Measurements from ENCODE around the gene CHRNB1. TPM values are rescaled to one million over a fixed set of nuclear protein-coding genes. Genes with fewer than 3 reads are reported as not detected.
A peak's percentile ranks its signal among the peaks of the same experiment; 100 is the strongest.

CHRNB1 gene
- total RNA-seq, 4 donors from 2014 or later = 4.0 to 9.1 (median 5.8) TPM

DNA sequence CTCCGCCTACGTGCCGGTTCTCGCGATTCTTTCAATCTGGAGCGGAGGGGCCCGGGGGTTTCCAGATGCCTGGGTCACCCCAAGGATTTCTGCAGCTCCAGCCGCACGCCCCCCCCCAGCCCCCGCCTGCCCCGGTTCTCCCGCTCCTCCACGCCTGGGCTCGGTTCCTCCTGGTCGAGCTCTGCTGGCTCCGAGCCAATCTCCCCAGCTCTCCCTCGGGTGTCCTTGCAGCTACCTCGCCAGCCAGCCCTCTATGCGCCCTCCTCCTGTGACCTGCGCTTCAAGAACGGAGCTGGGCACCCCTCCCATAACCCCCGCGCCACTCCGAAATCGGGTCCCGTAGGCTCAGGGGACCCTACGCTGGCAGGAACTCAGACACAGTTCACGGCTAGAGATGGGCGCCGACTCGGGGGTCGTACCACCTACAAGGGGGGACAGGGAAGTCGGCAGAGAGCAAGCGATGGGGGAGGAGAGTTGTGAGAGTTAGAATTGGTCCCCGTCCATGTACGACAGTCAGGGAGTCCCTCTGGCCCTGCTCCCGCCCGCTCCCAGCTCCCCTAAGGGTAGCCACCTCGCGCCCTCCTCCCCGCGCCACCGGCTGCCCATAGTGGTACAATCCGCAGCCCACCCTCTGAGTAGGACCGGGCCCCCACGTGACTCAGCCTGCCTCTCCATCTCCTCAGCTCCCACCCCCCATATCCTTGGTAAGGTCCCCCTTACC is 4.6 kb upstream of the CHRNB1 start:
- peaks cover 8 to 53% (median 35%) of the 10 kb centered on the region in 4 donors for H3K4me1 ChIP-seq
- peak overlapping the region in 1 of 4 donors; percentile 42 for H3K27ac ChIP-seq
- peak in 2 of 3 donors; percentile 38 to 74 for DNase-seq
- no peaks in the 10 kb centered on the region for H3K9me3 ChIP-seq
- no peaks in the 10 kb centered on the region for H3K36me3 ChIP-seq
- peaks cover 0 to 19% of the 10 kb centered on the region in 2 donors for H3K27me3 ChIP-seq
- TF ChIP-seq, protein P1, sequence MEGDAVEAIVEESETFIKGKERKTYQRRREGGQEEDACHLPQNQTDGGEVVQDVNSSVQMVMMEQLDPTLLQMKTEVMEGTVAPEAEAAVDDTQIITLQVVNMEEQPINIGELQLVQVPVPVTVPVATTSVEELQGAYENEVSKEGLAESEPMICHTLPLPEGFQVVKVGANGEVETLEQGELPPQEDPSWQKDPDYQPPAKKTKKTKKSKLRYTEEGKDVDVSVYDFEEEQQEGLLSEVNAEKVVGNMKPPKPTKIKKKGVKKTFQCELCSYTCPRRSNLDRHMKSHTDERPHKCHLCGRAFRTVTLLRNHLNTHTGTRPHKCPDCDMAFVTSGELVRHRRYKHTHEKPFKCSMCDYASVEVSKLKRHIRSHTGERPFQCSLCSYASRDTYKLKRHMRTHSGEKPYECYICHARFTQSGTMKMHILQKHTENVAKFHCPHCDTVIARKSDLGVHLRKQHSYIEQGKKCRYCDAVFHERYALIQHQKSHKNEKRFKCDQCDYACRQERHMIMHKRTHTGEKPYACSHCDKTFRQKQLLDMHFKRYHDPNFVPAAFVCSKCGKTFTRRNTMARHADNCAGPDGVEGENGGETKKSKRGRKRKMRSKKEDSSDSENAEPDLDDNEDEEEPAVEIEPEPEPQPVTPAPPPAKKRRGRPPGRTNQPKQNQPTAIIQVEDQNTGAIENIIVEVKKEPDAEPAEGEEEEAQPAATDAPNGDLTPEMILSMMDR (IDR thresholded peaks at IDR 0.05) = no peak
- no peak for TF ChIP-seq POLR2A (IDR thresholded peaks at IDR 0.05)
- peak overlapping the region; percentile 3 to 43 (median 40) for H3K4me3 ChIP-seq

DNA sequence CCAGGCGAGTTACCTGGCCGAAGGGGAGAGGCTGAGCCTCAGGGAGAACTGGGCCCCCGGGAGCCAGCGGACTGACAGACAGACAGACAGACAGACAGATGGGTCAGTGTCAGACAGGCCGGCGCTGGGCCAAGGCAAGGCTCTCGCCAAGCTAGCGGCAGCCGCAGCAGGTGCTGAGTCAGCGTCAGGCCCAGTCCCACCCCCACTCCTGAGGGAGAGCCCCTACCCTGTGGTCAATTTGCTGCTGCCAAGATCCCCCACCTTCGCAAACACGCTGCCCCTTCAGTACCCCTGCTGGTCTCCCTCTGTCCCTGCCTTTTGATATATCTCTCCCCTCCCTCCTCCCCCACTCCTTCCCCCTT is 4.0 kb upstream of the CHRNB1 start:
- no peaks in the 10 kb centered on the region for H3K9me3 ChIP-seq
- peaks cover 8 to 51% (median 38%) of the 10 kb centered on the region in 4 donors for H3K4me1 ChIP-seq
- no peaks in the 10 kb centered on the region for H3K36me3 ChIP-seq
- H3K27ac ChIP-seq = peak overlapping the region in 1 of 4 donors; percentile 42
- TF ChIP-seq POLR2A (IDR thresholded peaks at IDR 0.05) = no peak
- TF ChIP-seq, protein P1 (IDR thresholded peaks at IDR 0.05) = no peak
- peaks cover 0 to 19% of the 10 kb centered on the region in 2 donors for H3K27me3 ChIP-seq
- no peak for DNase-seq
- peak overlapping the region in 1 of 4 donors; percentile 37 for H3K4me3 ChIP-seq

DNA sequence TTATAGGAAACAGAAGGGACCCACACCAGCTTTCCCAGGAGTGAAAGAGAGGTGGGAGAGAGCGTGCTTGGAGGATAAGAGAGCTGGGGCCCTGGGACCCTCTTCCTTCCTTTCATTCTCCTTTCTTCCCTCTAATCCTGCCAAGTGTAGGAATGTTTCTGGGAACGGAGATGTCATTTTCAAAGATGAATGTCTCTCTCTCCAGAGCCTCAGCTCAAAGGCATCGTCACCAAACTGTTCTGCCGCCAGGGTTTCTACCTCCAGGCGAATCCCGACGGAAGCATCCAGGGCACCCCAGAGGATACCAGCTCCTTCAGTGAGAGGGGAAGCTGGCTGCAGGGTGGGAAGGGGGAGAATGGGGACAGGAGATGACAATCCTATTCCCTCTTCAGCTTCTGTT is 3.6 kb upstream of the CHRNB1 start:
- no peak overlapping the region for H3K27ac ChIP-seq
- TF ChIP-seq POLR2A (IDR thresholded peaks at IDR 0.05) = no peak
- TF ChIP-seq, protein P1 (IDR thresholded peaks at IDR 0.05) = no peak
- H3K36me3 ChIP-seq = no peaks in the 10 kb centered on the region
- peaks cover 0 to 19% of the 10 kb centered on the region in 2 donors for H3K27me3 ChIP-seq
- H3K4me1 ChIP-seq = peaks cover 8 to 47% (median 37%) of the 10 kb centered on the region in 4 donors
- H3K4me3 ChIP-seq = no peak overlapping the region
- H3K9me3 ChIP-seq = no peaks in the 10 kb centered on the region
- no peak for DNase-seq

DNA sequence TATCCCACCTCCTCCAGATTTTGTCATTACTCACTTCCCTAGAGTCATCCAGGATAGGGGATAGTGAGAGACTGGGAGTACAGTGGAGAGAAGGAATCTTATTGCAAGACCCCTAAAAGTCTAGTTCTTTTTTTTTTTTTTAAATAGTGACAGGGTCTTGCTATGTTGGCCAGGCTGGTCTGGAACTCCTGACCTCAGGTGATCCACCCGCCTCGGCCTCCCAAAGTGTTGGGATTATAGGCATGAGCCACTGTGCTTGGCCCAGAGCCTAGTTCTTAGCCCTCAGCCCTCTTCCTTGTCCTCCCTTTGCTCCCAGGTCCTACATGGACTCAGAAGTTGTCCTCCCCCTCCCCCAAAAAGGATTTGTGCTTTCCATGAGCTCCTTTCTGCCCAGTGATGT is 2.7 kb upstream of the CHRNB1 start:
- Histone ChIP-seq H3K9me3 (no peaks in the 10 kb centered on the region), H3K4me3 (no peak overlapping the region), H3K27ac (no peak overlapping the region), H3K36me3 (no peaks in the 10 kb centered on the region), H3K4me1 (peaks cover 8 to 44% (median 30%) of the 10 kb centered on the region in 4 donors), H3K27me3 (peaks cover 0 to 24% of the 10 kb centered on the region in 2 donors)
- TF ChIP-seq, protein P1 (IDR thresholded peaks at IDR 0.05) = no peak
- DNase-seq = no peak

DNA sequence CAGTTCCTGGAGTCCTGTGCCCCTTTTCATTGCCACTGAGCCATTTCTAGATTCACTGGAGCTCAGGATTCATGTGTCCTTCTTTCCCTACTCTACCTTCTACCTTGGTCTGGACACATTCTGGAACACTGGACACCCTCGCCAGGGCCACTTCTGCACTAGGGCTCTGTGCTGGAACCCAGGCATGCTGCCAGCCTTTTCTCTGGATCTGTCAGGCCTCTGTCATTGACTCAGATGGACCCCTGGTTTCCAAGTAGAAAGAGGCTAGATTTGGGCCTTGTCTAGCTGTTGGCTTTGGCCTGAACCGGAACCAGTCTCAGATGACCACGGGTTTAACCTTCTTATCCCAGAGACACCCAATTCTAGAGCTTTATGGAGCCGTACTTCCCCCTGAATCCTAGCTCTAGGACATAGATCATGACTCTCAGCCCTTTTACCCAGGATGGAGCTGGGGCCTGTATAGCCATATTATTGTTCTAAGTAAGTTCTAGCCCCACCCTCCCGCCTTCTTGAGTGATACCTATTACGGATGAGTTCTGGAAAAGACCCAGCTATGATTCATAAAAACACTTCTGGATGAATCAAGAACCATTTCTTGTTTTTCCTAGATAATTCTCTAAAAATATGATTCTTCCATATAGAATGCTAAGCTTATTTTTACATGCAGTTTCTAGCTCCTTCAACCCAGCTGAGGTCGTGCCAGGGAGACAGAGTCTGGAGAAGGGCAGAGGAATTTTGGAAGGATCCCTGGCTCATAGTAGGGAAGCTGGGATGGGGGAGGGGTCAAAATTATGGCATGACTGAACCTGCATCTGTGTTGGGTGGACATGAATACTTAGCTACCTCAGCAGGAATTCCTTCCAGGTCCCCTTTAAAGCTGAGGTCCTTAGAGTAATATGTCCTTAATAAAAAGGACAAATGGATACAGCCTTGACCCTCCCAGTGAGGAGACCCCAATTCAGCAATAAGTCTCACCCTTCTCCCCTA is 1.1 kb upstream of the CHRNB1 start:
- Histone ChIP-seq H3K4me1 (peaks cover 4 to 30% (median 23%) of the 10 kb centered on the region in 4 donors), H3K36me3 (no peaks in the 10 kb centered on the region), H3K27me3 (peaks cover 0 to 27% of the 10 kb centered on the region in 2 donors), H3K4me3 (no peak overlapping the region), H3K27ac (no peak overlapping the region), H3K9me3 (no peaks in the 10 kb centered on the region)
- no peak for DNase-seq
- TF ChIP-seq, protein P1 (IDR thresholded peaks at IDR 0.05) = no peak
- no peak for TF ChIP-seq POLR2A (IDR thresholded peaks at IDR 0.05)

Measured in Peyer's patch (tissue), 4 donors.